HK-2 (cell line): ENCODE measurements around the gene PTPMT1.
"Not testable (repeated sequence)": the region's sequence is repeated elsewhere in the genome, so short reads cannot be mapped to it uniquely, and the experiment has no call there.

Experiments
- DNase-seq: peaks from one replicate; pipeline ENCODE4 v3.0.0-alpha.2; 2018; ENCODE audit not compliant: unreplicated experiment

PTPMT1 gene

GRCh38 chr11:47546274-47546673 is 19.1 kb upstream of the PTPMT1 start:
- DNase-seq: not testable (repeated sequence)

- no peak for DNase-seq
Measured at GRCh38 chr11:47550288-47551047, 14.9 kb upstream of the PTPMT1 start.

- no peak for DNase-seq
Measured at GRCh38 chr11:47551086-47551485, 14.3 kb upstream of the PTPMT1 start.

GRCh38 chr11:47552056-47552565 is 13.3 kb upstream of the PTPMT1 start:
- DNase-seq: peak; percentile 45

- peak; percentile 84 for DNase-seq
Measured at GRCh38 chr11:47552566-47553405, 12.6 kb upstream of the PTPMT1 start, which contains the start of gene CELF1. CELF1 (minus strand) TSS chr11:47553132; CDS start chr11:47499523, 53,609 bp downstream.

- DNase-seq: no peak
Measured at GRCh38 chr11:47553406-47553743, 12.0 kb upstream of the PTPMT1 start.

- DNase-seq: not testable (repeated sequence)
Measured at GRCh38 chr11:47557004-47557403, 8.4 kb upstream of the PTPMT1 start.

- DNase-seq: no peak
Measured at GRCh38 chr11:47558695-47559094, 6.7 kb upstream of the PTPMT1 start.

- no peak for DNase-seq
Measured at GRCh38 chr11:47560426-47560825, 5.0 kb upstream of the PTPMT1 start.

- DNase-seq: not testable (repeated sequence)
Measured at GRCh38 chr11:47562393-47562792, 3.0 kb upstream of the PTPMT1 start.

- not testable (repeated sequence) for DNase-seq
Measured at GRCh38 chr11:47564366-47564765, 1.0 kb upstream of the PTPMT1 start.

- DNase-seq: no peak
Measured at GRCh38 chr11:47564933-47565339, 463 bp upstream of the PTPMT1 start.

GRCh38 chr11:47566149-47566698 is 825 bp downstream of the PTPMT1 start:
- peak; percentile 26 for DNase-seq

GRCh38 chr11:47569646-47570045 is 4.2 kb downstream of the PTPMT1 start:
- no peak for DNase-seq

- no peak for DNase-seq
Measured at GRCh38 chr11:47570651-47571356, 5.4 kb downstream of the PTPMT1 start.

- DNase-seq: no peak
Measured at GRCh38 chr11:47571357-47571729, 5.9 kb downstream of the PTPMT1 start.

GRCh38 chr11:47571895-47572294 is 6.5 kb downstream of the PTPMT1 start:
- no peak for DNase-seq

- no peak for DNase-seq
Measured at GRCh38 chr11:47572715-47573255, 7.4 kb downstream of the PTPMT1 start.

- no peak for DNase-seq
Measured at GRCh38 chr11:47573321-47573720, 7.9 kb downstream of the PTPMT1 start.

GRCh38 chr11:47577460-47578041 is 12.2 kb downstream of the PTPMT1 start:
- no peak for DNase-seq
